Neural cell (in vitro differentiated cells): Measurements from ENCODE around the gene PLP1. TPM values are rescaled to one million over a fixed set of nuclear protein-coding genes. Genes with fewer than 3 reads are reported as not detected.

Experiments used
- H2AFZ ChIP-seq: fragments of 200-600, 300-800 bp; sonication (generic), shearing (Covaris generic); 2 replicates; pipeline ENCODE4 v1.6.0; 2014; ENCODE audit warnings: low read depth, mild to moderate bottlenecking, antibody characterized with exemption, low read length, moderate library complexity
- H3F3A ChIP-seq: fragments of 200-600 bp; shearing (Covaris generic); 2 replicates; pipeline ENCODE4 v1.6.1; 2016; ENCODE audit warnings: mild to moderate bottlenecking, moderate library complexity, mixed read lengths, antibody characterized with exemption, low read length; ENCODE audit not compliant: insufficient read depth, poor library complexity, severe bottlenecking
- H3K27ac ChIP-seq: fragments of 200-600, 300-800 bp; sonication (generic), shearing (Covaris generic); 2 replicates; pipeline ENCODE4 v1.5.1; 2014; ENCODE audit warnings: mild to moderate bottlenecking, low read length, moderate library complexity
- H3K27me3 ChIP-seq: fragments of 300-800, 200-600 bp; sonication (generic), shearing (Covaris generic); 2 replicates; pipeline ENCODE4 v1.6.0; 2014; ENCODE audit warnings: mild to moderate bottlenecking, low read depth, low read length, moderate library complexity; ENCODE audit not compliant: insufficient read depth
- H3K36me3 ChIP-seq: fragments of 300-800, 200-600 bp; sonication (generic), shearing (Covaris generic); 2 replicates; pipeline ENCODE4 v1.5.1; 2014; ENCODE audit warnings: mild to moderate bottlenecking, antibody characterized with exemption, low read length, moderate library complexity; ENCODE audit not compliant: insufficient read depth
- H3K4me2 ChIP-seq: fragments of 300-800, 200-600 bp; sonication (generic), shearing (Covaris generic); 2 replicates; pipeline ENCODE4 v1.6.0; 2014; ENCODE audit warnings: mild to moderate bottlenecking, low read length
- H3K4me3 ChIP-seq: fragments of 300-800, 200-600 bp; sonication (generic), shearing (Covaris generic); 2 replicates; pipeline ENCODE4 v1.5.1; 2014; ENCODE audit warnings: mild to moderate bottlenecking, low read length, moderate library complexity
- H3K79me2 ChIP-seq: fragments of 200-600 bp; shearing (Covaris generic); replicated peaks from 2 replicates; pipeline ENCODE4 v1.6.0; 2014; ENCODE audit warnings: mild to moderate bottlenecking, low read length, moderate library complexity; ENCODE audit not compliant: insufficient read depth
- H3K9ac ChIP-seq: fragments of 300-800, 200-600 bp; sonication (generic), shearing (Covaris generic); 2 replicates; pipeline ENCODE4 v1.6.1; 2016; ENCODE audit warnings: mild to moderate bottlenecking, low read length, mixed read lengths
- H3K9me2 ChIP-seq: fragments of 200-600 bp; shearing (Covaris generic); 2 replicates; pipeline ENCODE4 v1.6.1; 2016; ENCODE audit warnings: mild to moderate bottlenecking, low read length, mixed read lengths; ENCODE audit not compliant: insufficient read depth
- H3K9me3 ChIP-seq: fragments of 200-600, 300-800 bp; sonication (generic), shearing (Covaris generic); 2 replicates; pipeline ENCODE4 v1.6.1; 2016; ENCODE audit warnings: mild to moderate bottlenecking, mixed run types, low read length, moderate library complexity, mixed read lengths
- H4K20me1 ChIP-seq: fragments of 200-600 bp; shearing (Covaris generic); 2 replicates; pipeline ENCODE4 v1.6.1; 2016; ENCODE audit warnings: mild to moderate bottlenecking, mixed run types; ENCODE audit not compliant: insufficient read depth
- EP300 ChIP-seq: fragments of 450-650 bp; conservative IDR thresholded peaks from 2 replicates; pipeline ENCODE4 v1.6.1; 2014; ENCODE audit warnings: antibody characterized with exemption, mild to moderate bottlenecking, moderate library complexity; ENCODE audit not compliant: poor library complexity, severe bottlenecking
- EZH2 ChIP-seq: fragments of 200-600, 300-800 bp; shearing (Covaris generic), sonication (generic); IDR thresholded peaks from 2 replicates; pipeline ENCODE4 v1.6.1; 2014; ENCODE audit warnings: antibody characterized with exemption, low read length, borderline replicate concordance, mild to moderate bottlenecking; ENCODE audit not compliant: insufficient read depth, poor library complexity, severe bottlenecking
- MXI1 ChIP-seq: fragments of 450-650 bp; conservative IDR thresholded peaks from 2 replicates; pipeline ENCODE4 v1.6.1; 2014; ENCODE audit warnings: antibody characterized with exemption, mild to moderate bottlenecking; ENCODE audit not compliant: poor library complexity, severe bottlenecking
- POLR2AphosphoS5 ChIP-seq: IDR thresholded peaks from 2 replicates; pipeline ENCODE4 v1.6.1; 2012
- RAD21 ChIP-seq: fragments of 450-650 bp; conservative IDR thresholded peaks from 2 replicates; pipeline ENCODE4 v1.6.1; 2014; ENCODE audit warnings: antibody characterized with exemption, mild to moderate bottlenecking, moderate library complexity
- REST ChIP-seq: IDR thresholded peaks from 2 replicates; pipeline ENCODE4 v1.6.1; 2012; ENCODE audit warnings: borderline replicate concordance
- SMC3 ChIP-seq: fragments of 450-650 bp; conservative IDR thresholded peaks from 2 replicates; pipeline ENCODE4 v1.6.1; 2014; ENCODE audit warnings: antibody characterized with exemption, mild to moderate bottlenecking, moderate library complexity; ENCODE audit not compliant: poor library complexity
- TAF1 ChIP-seq: IDR thresholded peaks from 2 replicates; pipeline ENCODE4 v1.6.1; 2012; ENCODE audit warnings: low read depth
- polyA minus RNA-seq: library from RNA; depleted of rRNA, polyadenylated mRNA; stranded (reverse); fragments of >200 nt; gene quantifications from 2 replicates; pipeline ENCODE4 v1.2.3, GENCODE V29; 2014
- polyA plus RNA-seq: library from polyadenylated mRNA; depleted of rRNA; stranded (reverse); fragments of >200 nt; gene quantifications from 2 replicates; pipeline ENCODE4 v1.2.3, GENCODE V29; 2014
- TF ChIP-seq, protein P1 (sequence below): fragments of 450-650 bp; IDR thresholded peaks from 2 replicates; pipeline ENCODE4 v1.5.1; 2014; ENCODE audit warnings: antibody characterized with exemption, mild to moderate bottlenecking, moderate library complexity; ENCODE audit not compliant: poor library complexity, severe bottlenecking

The PLP1 gene
- polyA plus RNA-seq: 0.71 and 0.88 TPM in 2 replicates
- 0.81 and 0.97 TPM in 2 replicates for polyA minus RNA-seq

GRCh38 chrX:103776546-103776945, at the start of gene PLP1:
PLP1 (plus strand) TSS chrX:103776840; CDS start chrX:103776996, 156 bp downstream.
- no peak for TF ChIP-seq POLR2AphosphoS5
- TF ChIP-seq, protein P1, sequence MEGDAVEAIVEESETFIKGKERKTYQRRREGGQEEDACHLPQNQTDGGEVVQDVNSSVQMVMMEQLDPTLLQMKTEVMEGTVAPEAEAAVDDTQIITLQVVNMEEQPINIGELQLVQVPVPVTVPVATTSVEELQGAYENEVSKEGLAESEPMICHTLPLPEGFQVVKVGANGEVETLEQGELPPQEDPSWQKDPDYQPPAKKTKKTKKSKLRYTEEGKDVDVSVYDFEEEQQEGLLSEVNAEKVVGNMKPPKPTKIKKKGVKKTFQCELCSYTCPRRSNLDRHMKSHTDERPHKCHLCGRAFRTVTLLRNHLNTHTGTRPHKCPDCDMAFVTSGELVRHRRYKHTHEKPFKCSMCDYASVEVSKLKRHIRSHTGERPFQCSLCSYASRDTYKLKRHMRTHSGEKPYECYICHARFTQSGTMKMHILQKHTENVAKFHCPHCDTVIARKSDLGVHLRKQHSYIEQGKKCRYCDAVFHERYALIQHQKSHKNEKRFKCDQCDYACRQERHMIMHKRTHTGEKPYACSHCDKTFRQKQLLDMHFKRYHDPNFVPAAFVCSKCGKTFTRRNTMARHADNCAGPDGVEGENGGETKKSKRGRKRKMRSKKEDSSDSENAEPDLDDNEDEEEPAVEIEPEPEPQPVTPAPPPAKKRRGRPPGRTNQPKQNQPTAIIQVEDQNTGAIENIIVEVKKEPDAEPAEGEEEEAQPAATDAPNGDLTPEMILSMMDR: no peak
- no peak for TF ChIP-seq REST
- TF ChIP-seq EP300: no peak
- no peak for TF ChIP-seq RAD21
- TF ChIP-seq TAF1: no peak
- no peak for TF ChIP-seq MXI1
- TF ChIP-seq EZH2: no peak
- TF ChIP-seq SMC3: no peak
- H3K27ac ChIP-seq: no peak within 1 kb of the TSS
- H3K79me2 ChIP-seq: no peaks in the 10 kb centered on the region
- no peak within 1 kb of the TSS for H2AFZ ChIP-seq
- no peaks in the 10 kb centered on the region for H4K20me1 ChIP-seq
- no peaks in the 10 kb centered on the region for H3K36me3 ChIP-seq
- no peaks in the 10 kb centered on the region for H3F3A ChIP-seq
- H3K27me3 ChIP-seq: no peaks in the 10 kb centered on the region
- H3K4me2 ChIP-seq: no peak within 1 kb of the TSS
- H3K9me3 ChIP-seq: no peaks in the 10 kb centered on the region
- H3K9ac ChIP-seq: no peak within 1 kb of the TSS
- no peak within 1 kb of the TSS for H3K4me3 ChIP-seq
- no peaks in the 10 kb centered on the region for H3K9me2 ChIP-seq

- Histone ChIP-seq H3K79me2 (no peaks in the 10 kb centered on the region), H3F3A (no peaks in the 10 kb centered on the region), H3K9me2 (no peaks in the 10 kb centered on the region), H3K36me3 (no peaks in the 10 kb centered on the region), H3K27me3 (no peaks in the 10 kb centered on the region), H2AFZ (no peak overlapping the region), H3K27ac (no peak overlapping the region), H3K4me2 (no peak overlapping the region), H3K4me3 (no peak overlapping the region), H3K9ac (no peak overlapping the region), H4K20me1 (no peaks in the 10 kb centered on the region), H3K9me3 (no peaks in the 10 kb centered on the region)
- TF ChIP-seq SMC3 (no peak), EZH2 (no peak), REST (no peak), MXI1 (no peak), RAD21 (no peak), POLR2AphosphoS5 (no peak), EP300 (no peak), TAF1 (no peak)
- TF ChIP-seq, protein P1: no peak
These were observed 49.5 kb upstream of the PLP1 start for GRCh38 chrX:103727115-103727514.
